Right cardiac atrium (tissue), 5 donors: Measurements from ENCODE around the gene PIM3. TPM values are rescaled to one million over a fixed set of nuclear protein-coding genes. Genes with fewer than 3 reads are reported as not detected.
A peak's percentile ranks its signal among the peaks of the same experiment; 100 is the strongest.

ENCODE experiments used
- ATAC-seq, 2 donors: fragments of 200-7000 bp; cut with Tn5 transposase; one replicate each; pipeline versions ENCODE4 v1.8.0 to v1.9.1; 2020; ENCODE audit warnings: moderate library complexity in 2 of 2, mild to moderate bottlenecking in 1 of 2
- DNase-seq, 3 donors: peaks; one replicate each; pipeline ENCODE4 v3.0.0-alpha.2; 2020
- H3K27ac ChIP-seq: one replicate; pipeline ENCODE4 v1.5.1; 2013; ENCODE audit warnings: mild to moderate bottlenecking, low read length, control low read depth, moderate library complexity
- H3K27me3 ChIP-seq: one replicate; pipeline ENCODE4 v1.6.1; 2013; ENCODE audit not compliant: control insufficient read depth, insufficient read depth
- H3K4me1 ChIP-seq: one replicate; pipeline ENCODE4 v1.6.1; 2013; ENCODE audit warnings: low read length; ENCODE audit not compliant: control insufficient read depth, insufficient read depth
- H3K4me3 ChIP-seq: one replicate; pipeline ENCODE4 v1.5.1; 2013; ENCODE audit warnings: low read length, control low read depth
- H3K9me3 ChIP-seq: one replicate; pipeline ENCODE4 v1.6.1; 2013; ENCODE audit warnings: low read length; ENCODE audit not compliant: control insufficient read depth
- WGBS: extraction: QIAGEN DNeasy Blood & Tissue Kit; methylation state at CpG from one replicate; pipeline ENCODE4 v1.1.7; 2013; 5-methylcytosine and 5-hydroxymethylcytosine counted together
- intact Hi-C, 4 donors: fragments of 100-400 bp; cut with DNase I; formaldehyde crosslinking; loops; one replicate each; pipeline versions ENCODE4 v1.11.0 to v1.14.0; 2022 to 2023
- long read RNA-seq, 4 donors: library from polyadenylated mRNA; unstranded; transcript quantifications; one replicate each; pipeline ENCODE4 v2.0.0, GENCODE V29; 2020 to 2021
- polyA plus RNA-seq: library from polyadenylated mRNA; stranded (reverse); fragments of 200-250 nt; gene quantifications from one replicate; pipeline ENCODE4 v1.2.3, GENCODE V29; 2013
- total RNA-seq, 4 donors: library from RNA; stranded (reverse); fragmentation: NEBNext Ultra II Directional; extraction: Animal tissue kit (Norgen Biotek cat#: 25700); gene quantifications; one replicate each; pipeline ENCODE4 v1.2.1, GENCODE V29; 2021
- donor health status: healthy with polysubstance abuse.
- donor health status: DM: no; HTN: yes; CAD: no.
- donor health status: DM: no; HTN: no; CAD: no.
- donor health status: DM: no; HTN: yes; CAD: no; lungs with severe emphysema.
- donor health status: DM: yes; HTN: yes; CAD: no.

PIM3 gene
- total RNA-seq, result 10 to 100 TPM; 39.9 to 55.8 (median 49.9) TPM
- 39.0 TPM for polyA plus RNA-seq
- long read RNA-seq, donor 1, transcript PIM3-201 (6 exons, 2,369 nt), result major isoform, 498 of 617 reads
- long read RNA-seq, donor 1, partial matches to known transcripts, result 86 of 617 reads
- long read RNA-seq, donor 1, other reads (novel, unspliced or antisense), result 33 of 617 reads
- long read RNA-seq, donor 2, transcript PIM3-201 (6 exons, 2,369 nt), result major isoform, 205 of 263 reads
- long read RNA-seq, donor 2, partial matches to known transcripts, result 44 of 263 reads
- long read RNA-seq, donor 2, other reads (novel, unspliced or antisense), result 14 of 263 reads
- long read RNA-seq, donor 3, transcript PIM3-201 (6 exons, 2,369 nt), result major isoform, 168 of 244 reads
- long read RNA-seq, donor 3, partial matches to known transcripts, result 56 of 244 reads
- long read RNA-seq, donor 3, other reads (novel, unspliced or antisense), result 20 of 244 reads
- long read RNA-seq, donor 4, transcript PIM3-201 (6 exons, 2,369 nt), result major isoform, 214 of 271 reads
- long read RNA-seq, donor 4, partial matches to known transcripts, result 40 of 271 reads
- long read RNA-seq, donor 4, other reads (novel, unspliced or antisense), result 17 of 271 reads

DNA sequence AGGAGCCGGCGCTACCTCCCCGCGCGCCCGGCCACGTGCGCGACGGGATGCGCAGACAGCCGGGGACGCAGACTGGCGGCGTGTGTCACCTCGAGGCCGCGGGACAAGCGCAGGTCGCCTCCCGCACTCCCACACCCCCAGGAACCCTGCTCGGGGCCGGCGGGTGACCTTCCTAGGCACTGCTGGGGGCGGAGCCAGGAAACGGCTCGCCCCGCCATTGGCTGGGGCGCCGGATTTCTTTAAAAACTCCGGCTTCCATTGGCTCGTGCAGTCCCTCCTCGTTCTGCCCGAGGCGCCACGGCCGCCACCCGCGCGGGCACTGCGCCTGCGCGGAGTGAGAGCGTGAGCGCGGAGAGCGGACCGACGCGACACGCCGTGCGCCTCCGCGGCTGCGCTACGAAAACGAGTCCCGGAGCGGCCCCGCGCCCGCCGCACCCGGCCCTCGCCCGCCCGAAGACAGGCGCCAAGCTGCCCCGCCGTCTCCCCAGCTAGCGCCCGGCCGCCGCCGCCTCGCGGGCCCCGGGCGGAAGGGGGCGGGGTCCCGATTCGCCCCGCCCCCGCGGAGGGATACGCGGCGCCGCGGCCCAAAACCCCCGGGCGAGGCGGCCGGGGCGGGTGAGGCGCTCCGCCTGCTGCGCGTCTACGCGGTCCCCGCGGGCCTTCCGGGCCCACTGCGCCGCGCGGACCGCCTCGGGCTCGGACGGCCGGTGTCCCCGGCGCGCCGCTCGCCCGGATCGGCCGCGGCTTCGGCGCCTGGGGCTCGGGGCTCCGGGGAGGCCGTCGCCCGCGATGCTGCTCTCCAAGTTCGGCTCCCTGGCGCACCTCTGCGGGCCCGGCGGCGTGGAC, at the start of gene PIM3:
Gene PIM3, plus strand, starts transcription at position 614 of the 846 bp plus-strand sequence. Its CDS starts 176 bp downstream, at position 790.
- intact Hi-C loops, result no loop called here
- Histone ChIP-seq H3K27ac (peak within 1 kb of the TSS; percentile 97), H3K4me1 (peaks cover 9% of the 10 kb centered on the region), H3K9me3 (no peaks in the 10 kb centered on the region), H3K4me3 (peak within 1 kb of the TSS; percentile 90), H3K27me3 (no peaks in the 10 kb centered on the region)
- ATAC-seq, result peak; percentile 84 to 87
- peak; percentile 96 to 98 (median 97) for DNase-seq
- WGBS, result under 1% methylated on average over 137 of the region's 137 CpGs

DNA sequence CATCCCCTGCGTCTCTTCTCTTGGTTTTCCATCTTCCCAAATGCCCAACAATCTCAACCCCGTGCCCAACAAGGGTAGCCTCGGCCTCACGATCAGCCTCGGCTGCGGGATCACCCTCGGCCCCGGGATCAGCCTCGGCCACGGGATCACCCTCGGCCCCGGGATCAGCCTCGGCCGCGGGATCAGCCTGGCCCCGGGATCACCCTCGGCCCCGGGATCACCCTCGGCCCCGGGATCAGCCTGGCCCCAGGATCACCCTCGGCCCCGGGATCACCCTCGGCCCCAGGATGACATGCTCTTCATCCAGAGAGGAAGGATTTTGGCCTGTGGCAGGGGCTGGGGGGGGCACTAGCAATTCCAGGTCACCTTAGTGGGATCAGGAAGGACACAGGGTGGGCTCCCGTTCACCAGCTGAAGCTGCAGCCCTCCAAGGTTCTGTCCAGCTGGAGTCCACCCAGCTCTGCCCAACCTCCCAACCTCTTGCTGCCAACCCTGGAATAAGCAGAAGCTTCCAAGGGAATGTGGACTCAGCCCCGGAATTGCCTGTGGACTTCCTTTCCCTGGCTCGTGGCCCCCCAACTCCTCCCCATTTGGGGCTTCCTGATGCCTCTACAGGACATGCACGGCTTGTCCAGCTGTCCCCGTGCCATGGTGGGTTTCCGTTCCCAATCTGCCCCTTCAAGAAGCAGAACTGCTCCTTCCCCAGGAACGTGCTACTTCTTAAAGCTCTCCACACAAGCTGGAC, 48.5 kb upstream of the PIM3 start:
- ATAC-seq, result no peak
- WGBS, result 94% methylated on average over 30 of the region's 30 CpGs
- H3K9me3 ChIP-seq, result no peaks in the 10 kb centered on the region
- no peak overlapping the region for H3K27ac ChIP-seq
- H3K27me3 ChIP-seq, result no peaks in the 10 kb centered on the region
- intact Hi-C loops, result loop anchor here in 1 of 4 donors (10.0 kb wide), 1 partner anchor 147 kb away; no protein-coding TSS in a partner anchor
- H3K4me1 ChIP-seq, result peaks cover 3% of the 10 kb centered on the region
- peak in 1 of 3 donors; percentile 35 for DNase-seq
- no peak overlapping the region for H3K4me3 ChIP-seq

- Histone ChIP-seq H3K9me3 (no peaks in the 10 kb centered on the region), H3K4me3 (no peak overlapping the region), H3K27me3 (no peaks in the 10 kb centered on the region), H3K4me1 (peaks cover 4% of the 10 kb centered on the region), H3K27ac (no peak overlapping the region)
- ATAC-seq (no peak), DNase-seq (peak in 1 of 3 donors; percentile 44)
- intact Hi-C loops, result loop anchor here in 1 of 4 donors (10.0 kb wide), 1 partner anchor 148 kb away; no protein-coding TSS in a partner anchor
- WGBS, result 96% methylated on average over 14 of the region's 14 CpGs
Measured at GRCh38 chr22:49913026-49913425, 47.5 kb upstream of the PIM3 start.

DNA sequence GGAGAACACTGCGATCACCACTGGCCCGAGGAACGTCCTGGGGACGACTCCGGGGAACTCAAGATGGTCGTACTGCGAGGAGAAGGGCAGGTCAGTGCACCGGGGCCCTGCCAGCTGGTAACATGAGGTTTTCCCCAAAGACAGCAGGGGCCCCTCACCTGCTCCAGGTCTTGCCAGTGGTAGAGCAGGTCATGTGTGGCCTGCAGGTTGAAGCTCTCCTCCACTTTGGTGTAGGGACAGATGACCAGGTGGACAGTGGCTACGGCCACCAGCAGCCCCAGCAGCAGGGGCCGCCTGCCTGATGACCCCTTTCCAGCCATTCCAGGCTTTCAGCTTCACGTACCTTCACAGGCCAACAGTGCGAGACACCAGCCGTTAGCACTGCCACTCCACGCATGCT, 47.1 kb upstream of the PIM3 start:
- intact Hi-C loops, result loop anchor here in 1 of 4 donors (10.0 kb wide), 1 partner anchor 149 kb away; no protein-coding TSS in a partner anchor
- WGBS, result 97% methylated on average over 14 of the region's 14 CpGs

GRCh38 chr22:49914256-49914655, 46.3 kb upstream of the PIM3 start:
- peaks cover 7% of the 10 kb centered on the region for H3K4me1 ChIP-seq
- 88% methylated on average over 12 of the region's 12 CpGs for whole genome bisulfite sequencing
- H3K4me3 ChIP-seq, result no peak overlapping the region
- H3K27me3 ChIP-seq, result no peaks in the 10 kb centered on the region
- no peak overlapping the region for H3K27ac ChIP-seq
- H3K9me3 ChIP-seq, result no peaks in the 10 kb centered on the region
- intact Hi-C loops, result loop anchor here in 1 of 4 donors (10.0 kb wide), 1 partner anchor 149 kb away; no protein-coding TSS in a partner anchor
- DNase-seq, result no peak
- no peak for ATAC-seq

More for the DNA sequence above, 47.1 kb upstream of the PIM3 start:
- DNase-seq (peak in 1 of 3 donors; percentile 17), ATAC-seq (no peak)
- no peaks in the 10 kb centered on the region for H3K27me3 ChIP-seq
- H3K27ac ChIP-seq, result no peak overlapping the region
- no peak overlapping the region for H3K4me3 ChIP-seq
- H3K9me3 ChIP-seq, result no peaks in the 10 kb centered on the region
- H3K4me1 ChIP-seq, result peaks cover 4% of the 10 kb centered on the region

DNA sequence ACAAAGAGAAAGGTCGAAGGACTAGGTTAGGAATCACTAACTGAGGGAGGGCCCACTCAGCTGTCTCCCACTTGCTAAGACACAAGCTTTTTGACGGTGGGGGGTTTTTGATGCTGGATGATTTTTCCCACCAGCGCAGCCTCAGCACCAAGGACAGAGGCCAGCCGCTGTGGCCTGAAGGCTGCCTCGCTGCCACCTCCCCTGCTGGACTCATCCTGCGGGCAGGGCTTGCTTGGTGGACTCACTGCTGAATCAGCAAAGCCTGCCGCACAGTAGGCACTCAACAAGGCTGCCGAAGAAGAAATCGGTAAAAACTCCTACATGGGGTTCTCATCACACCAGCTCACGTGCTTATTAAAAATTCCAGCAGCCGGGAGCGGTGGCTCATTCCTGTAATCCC, 45.0 kb upstream of the PIM3 start:
- ATAC-seq, result no peak
- H3K9me3 ChIP-seq, result no peaks in the 10 kb centered on the region
- peak in 2 of 3 donors; percentile 31 to 36 for DNase-seq
- H3K4me1 ChIP-seq, result peaks cover 7% of the 10 kb centered on the region
- WGBS, result 91% methylated on average over 12 of the region's 12 CpGs
- H3K27ac ChIP-seq, result no peak overlapping the region
- H3K4me3 ChIP-seq, result no peak overlapping the region
- no peaks in the 10 kb centered on the region for H3K27me3 ChIP-seq
- intact Hi-C loops, result loop anchor here in 1 of 4 donors (10.0 kb wide), 1 partner anchor 151 kb away; no protein-coding TSS in a partner anchor

DNA sequence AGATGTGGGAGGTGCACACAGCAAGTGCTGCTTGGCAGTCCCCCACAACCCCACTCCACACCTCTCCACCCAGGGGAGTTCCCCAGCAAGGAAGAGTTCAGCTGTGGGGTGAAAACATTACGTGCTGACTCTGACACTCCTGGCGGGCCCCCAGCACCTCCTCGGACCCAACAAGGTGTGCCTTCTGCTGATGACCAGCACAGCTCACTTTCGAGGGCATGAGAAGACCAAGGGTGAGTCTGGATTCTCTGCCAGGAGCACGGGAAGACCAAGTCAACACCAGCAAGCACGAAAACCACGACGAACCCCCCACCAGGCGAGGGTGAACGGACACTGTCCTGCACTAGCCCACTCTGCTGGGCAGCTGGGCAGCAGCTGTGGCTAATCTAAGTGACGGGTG, 43.7 kb upstream of the PIM3 start:
- DNase-seq (peak in 2 of 3 donors; percentile 52 to 55), ATAC-seq (no peak)
- Histone ChIP-seq H3K27me3 (no peaks in the 10 kb centered on the region), H3K9me3 (no peaks in the 10 kb centered on the region), H3K4me3 (no peak overlapping the region), H3K4me1 (peaks cover 7% of the 10 kb centered on the region), H3K27ac (no peak overlapping the region)
- intact Hi-C loops, result loop anchor here in 1 of 4 donors (10.0 kb wide), 1 partner anchor 152 kb away; no protein-coding TSS in a partner anchor
- 94% methylated on average over 11 of the region's 11 CpGs for WGBS

DNA sequence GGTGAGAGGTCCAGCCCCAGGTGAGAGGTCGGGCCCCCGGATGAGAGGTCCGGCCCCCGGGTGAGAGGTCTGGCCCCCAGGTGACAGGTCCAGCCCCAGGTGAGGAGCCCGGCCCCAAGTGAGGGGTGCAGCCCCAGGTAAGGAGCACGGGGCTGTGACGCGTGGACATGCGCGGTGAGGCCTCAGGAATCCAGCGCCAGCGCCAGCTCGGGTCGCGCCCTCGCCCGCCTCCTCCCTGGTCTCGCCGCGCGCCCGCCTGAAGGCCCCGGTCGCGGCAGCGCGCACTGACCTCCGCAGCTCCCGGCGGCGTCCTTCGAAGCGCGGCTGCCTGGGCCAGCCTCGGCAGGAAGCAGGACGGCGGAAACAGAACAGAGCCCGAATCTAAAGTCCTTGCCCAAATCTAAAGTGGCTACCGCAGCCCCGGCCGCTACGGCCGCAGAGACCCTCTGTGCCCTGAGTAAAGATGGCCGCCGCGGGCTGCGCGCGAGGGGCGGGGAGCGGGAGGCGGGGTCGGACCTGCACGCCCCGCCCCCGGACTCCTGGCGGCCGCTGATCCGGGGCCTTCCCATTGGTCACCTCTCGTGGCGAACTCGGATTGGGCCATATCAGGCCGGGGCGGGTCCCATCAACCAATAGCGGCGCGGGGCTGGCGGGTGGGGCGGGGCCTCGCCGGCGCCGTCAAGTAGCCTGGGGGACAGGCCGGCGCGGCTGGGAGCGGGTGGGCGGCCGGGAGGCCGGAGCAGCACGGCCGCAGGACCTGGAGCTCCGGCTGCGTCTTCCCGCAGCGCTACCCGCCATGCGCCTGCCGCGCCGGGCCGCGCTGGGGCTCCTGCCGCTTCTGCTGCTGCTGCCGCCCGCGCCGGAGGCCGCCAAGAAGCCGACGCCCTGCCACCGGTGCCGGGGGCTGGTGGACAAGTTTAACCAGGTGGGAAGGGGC, 42.3 kb upstream of the PIM3 start, which contains the start of the genes ALG12 and CRELD2:
Gene ALG12, minus strand, starts transcription at position 465 of the 937 bp plus-strand sequence. CDS start 4,673 bp downstream, outside the sequence.
Gene CRELD2, plus strand, starts transcription at position 661 of the 937 bp plus-strand sequence. Its CDS starts 136 bp downstream, at position 797.
- Histone ChIP-seq H3K4me3 (peak within 1 kb of the TSS; percentile 85), H3K27me3 (no peaks in the 10 kb centered on the region), H3K27ac (peak within 1 kb of the TSS; percentile 91), H3K9me3 (no peaks in the 10 kb centered on the region), H3K4me1 (peaks cover 7% of the 10 kb centered on the region)
- under 1% methylated on average over 103 of the region's 103 CpGs for WGBS
- intact Hi-C loops, result loop anchor here in 1 of 4 donors (10.0 kb wide), 1 partner anchor 153 kb away; no protein-coding TSS in a partner anchor
- DNase-seq (peak; percentile 99), ATAC-seq (peak; percentile 98)
